ENCODE results near the gene UVRAG. TPM values are rescaled to one million over a fixed set of nuclear protein-coding genes. Genes with fewer than 3 reads are reported as not detected.
A peak's percentile ranks its signal among the peaks of the same experiment; 100 is the strongest.

Gene UVRAG
- total and polyA plus RNA-seq, 2 donors (not counting 1 experiment from before 2014, with no cell fraction given), result 37.7 to 94.1 TPM

- H3K36me3 ChIP-seq (replicated peaks in 1 of 2; ENCODE audit: control extremely low read depth in 1 of 2, control insufficient read depth in 1 of 2, extremely low read depth in 1 of 2, insufficient read depth in 2 of 2, low read length in 1 of 2), result peaks cover 6 to 29% of the 10 kb centered on the region in 2 experiments
- no peak for TF ChIP-seq EZH2 (IDR thresholded peaks at IDR 0.05; ENCODE audit: borderline replicate concordance, insufficient read depth, low read depth, low read length, poor library complexity, severe bottlenecking)
- no peak for TF ChIP-seq CTCF (IDR thresholded peaks at IDR 0.05)
- ATAC-seq (ENCODE audit: low read depth), result no peak
- no peak overlapping the region for H3K4me2 ChIP-seq (replicated peaks; ENCODE audit: low read depth, low read length, poor library complexity, severe bottlenecking)
- H3K4me3 Mint-ChIP-seq, result no peak overlapping the region
- H3K27ac Mint-ChIP-seq, result peak overlapping the region; percentile 33
- no peak overlapping the region for H3K9ac ChIP-seq (ENCODE audit: low read length)
- peaks cover 2 to 8% of the 10 kb centered on the region in 2 donors for H3K4me1 ChIP-seq (ENCODE audit: control insufficient read depth in 2 of 2, insufficient read depth in 2 of 2, low read length in 2 of 2)
- DNase-seq, result no peak
- peaks cover 75% of the 10 kb centered on the region for H4K20me1 ChIP-seq (ENCODE audit: control insufficient read depth, insufficient read depth, low read length, poor library complexity, severe bottlenecking)
- intact Hi-C loops (cut with micrococcal nuclease), result no loop called here
- H3K9me3 Mint-ChIP-seq (ENCODE audit: insufficient read depth), result no peaks in the 10 kb centered on the region
- H3K27ac ChIP-seq (ENCODE audit: low read length in 2 of 2), result peak overlapping the region in 1 of 2 donors; percentile 7
- H3K27me3 ChIP-seq (replicated peaks in 1 of 4; ENCODE audit: control extremely low read depth in 1 of 4, control insufficient read depth in 3 of 4, insufficient read depth in 4 of 4, low read length in 3 of 4), result no peaks in the 10 kb centered on the region
- H3K27me3 Mint-ChIP-seq, result no peaks in the 10 kb centered on the region
- H3K4me3 ChIP-seq (ENCODE audit: control extremely low read depth in 1 of 5, extremely low read depth in 1 of 5, insufficient read depth in 1 of 5, low read depth in 2 of 5, low read length in 4 of 5), result no peak overlapping the region
- no peak overlapping the region for H2AFZ ChIP-seq (ENCODE audit: insufficient read depth, low read depth, low read length, poor library complexity, severe bottlenecking)
- ChIA-PET CTCF (no interaction called here), POLR2A (no interaction called here)
- peaks cover 84% of the 10 kb centered on the region for H3K79me2 ChIP-seq (ENCODE audit: control insufficient read depth, insufficient read depth, low read length)
- peaks cover 30% of the 10 kb centered on the region for H3K4me1 Mint-ChIP-seq
- no CpG with 5 or more reads among the region's 2 CpGs for WGBS (ENCODE audit: insufficient coverage)
- no peaks in the 10 kb centered on the region for H3K9me3 ChIP-seq (ENCODE audit: control extremely low read depth in 1 of 3, control insufficient read depth in 2 of 3, insufficient read depth in 1 of 3, low read length in 2 of 3)
These were observed 144.5 kb downstream of the UVRAG start for GRCh38 chr11:75959540-75959939.

- CTCF ChIA-PET, result no interaction called here
- Mint-ChIP-seq H3K4me3 (no peak overlapping the region), H3K27me3 (no peaks in the 10 kb centered on the region), H3K9me3 (ENCODE audit: insufficient read depth) (no peaks in the 10 kb centered on the region), H3K27ac (no peak overlapping the region), H3K4me1 (peaks cover 32% of the 10 kb centered on the region)
- Histone ChIP-seq H3K9me3 (ENCODE audit: control extremely low read depth in 1 of 3, control insufficient read depth in 2 of 3, insufficient read depth in 1 of 3, low read length in 2 of 3) (no peaks in the 10 kb centered on the region), H4K20me1 (ENCODE audit: control insufficient read depth, insufficient read depth, low read length, poor library complexity, severe bottlenecking) (peaks cover 54% of the 10 kb centered on the region), H3K79me2 (ENCODE audit: control insufficient read depth, insufficient read depth, low read length) (peaks cover 85% of the 10 kb centered on the region), H3K9ac (ENCODE audit: low read length) (no peak overlapping the region), H3K36me3 (replicated peaks in 1 of 2; ENCODE audit: control extremely low read depth in 1 of 2, control insufficient read depth in 1 of 2, extremely low read depth in 1 of 2, insufficient read depth in 2 of 2, low read length in 1 of 2) (peaks cover 8 to 29% of the 10 kb centered on the region in 2 experiments), H3K4me3 (ENCODE audit: control extremely low read depth in 1 of 5, extremely low read depth in 1 of 5, insufficient read depth in 1 of 5, low read depth in 2 of 5, low read length in 4 of 5) (no peak overlapping the region), H3K4me1 (ENCODE audit: control insufficient read depth in 2 of 2, insufficient read depth in 2 of 2, low read length in 2 of 2) (peaks cover 0 to 5% of the 10 kb centered on the region in 2 donors), H3K4me2 (replicated peaks; ENCODE audit: low read depth, low read length, poor library complexity, severe bottlenecking) (no peak overlapping the region), H2AFZ (ENCODE audit: insufficient read depth, low read depth, low read length, poor library complexity, severe bottlenecking) (no peak overlapping the region), H3K27ac (ENCODE audit: low read length in 2 of 2) (no peak overlapping the region), H3K27me3 (replicated peaks in 1 of 4; ENCODE audit: control extremely low read depth in 1 of 4, control insufficient read depth in 3 of 4, insufficient read depth in 4 of 4, low read length in 3 of 4) (no peaks in the 10 kb centered on the region)
- POLR2A ChIA-PET, result no interaction called here
- no peak for DNase-seq
- intact Hi-C loops (cut with micrococcal nuclease), result no loop called here
- WGBS (ENCODE audit: insufficient coverage), result no CpG with 5 or more reads among the region's 2 CpGs
- TF ChIP-seq CTCF (IDR thresholded peaks at IDR 0.05), result no peak
- no peak for TF ChIP-seq EZH2 (IDR thresholded peaks at IDR 0.05; ENCODE audit: borderline replicate concordance, insufficient read depth, low read depth, low read length, poor library complexity, severe bottlenecking)
- ATAC-seq (ENCODE audit: low read depth), result no peak
These were observed 149.1 kb downstream of the UVRAG start for GRCh38 chr11:75964071-75964470.
